ENCODE data around the gene GALNT11.
"Not testable (repeated sequence)": the region's sequence is repeated elsewhere in the genome, so short reads cannot be mapped to it uniquely, and the experiment has no call there.

Gene GALNT11

GRCh38 chr7:152074673-152075072, 49.2 kb downstream of the GALNT11 start:
- Histone ChIP-seq H3K4me3 (no peak overlapping the region), H3K27ac (no peak overlapping the region)
- no peak for TF ChIP-seq CTCF (IDR thresholded peaks at IDR 0.05)
- DNase-seq (ENCODE audit: low spot score) = no peak

- DNase-seq (ENCODE audit: low spot score); H3K27ac ChIP-seq; H3K4me3 ChIP-seq: not testable (repeated sequence)
Observed at GRCh38 chr7:152075379-152075778, 49.9 kb downstream of the GALNT11 start.

GRCh38 chr7:152076324-152076821, 50.9 kb downstream of the GALNT11 start:
- H3K27ac ChIP-seq = no peak overlapping the region
- TF ChIP-seq CTCF (IDR thresholded peaks at IDR 0.05) = no peak
- no peak for DNase-seq (ENCODE audit: low spot score)
- no peak overlapping the region for H3K4me3 ChIP-seq

- no peak overlapping the region for H3K4me3 ChIP-seq
- DNase-seq (ENCODE audit: low spot score) = no peak
- H3K27ac ChIP-seq = no peak overlapping the region
- no peak for TF ChIP-seq CTCF (IDR thresholded peaks at IDR 0.05)
Observed at GRCh38 chr7:152076940-152077933, 51.8 kb downstream of the GALNT11 start.

- no peak for TF ChIP-seq CTCF (IDR thresholded peaks at IDR 0.05)
- no peak overlapping the region for H3K27ac ChIP-seq
- no peak for DNase-seq (ENCODE audit: low spot score)
- no peak overlapping the region for H3K4me3 ChIP-seq
Observed at GRCh38 chr7:152078025-152078424, 52.6 kb downstream of the GALNT11 start.

GRCh38 chr7:152078786-152079185, 53.3 kb downstream of the GALNT11 start:
- no peak for DNase-seq (ENCODE audit: low spot score)
- no peak for TF ChIP-seq CTCF (IDR thresholded peaks at IDR 0.05)
- Histone ChIP-seq H3K4me3 (no peak overlapping the region), H3K27ac (no peak overlapping the region)

- no peak for DNase-seq (ENCODE audit: low spot score)
- Histone ChIP-seq H3K4me3 (no peak overlapping the region), H3K27ac (no peak overlapping the region)
- TF ChIP-seq CTCF (IDR thresholded peaks at IDR 0.05) = no peak
Observed at GRCh38 chr7:152081088-152081487, 55.6 kb downstream of the GALNT11 start.

- not testable (repeated sequence) for H3K27ac ChIP-seq; DNase-seq (ENCODE audit: low spot score); H3K4me3 ChIP-seq
Observed at GRCh38 chr7:152082073-152082721, 56.7 kb downstream of the GALNT11 start.
